CD14-positive monocyte (primary cell): ENCODE measurements around the gene MMP15. TPM values are rescaled to one million over a fixed set of nuclear protein-coding genes. Genes with fewer than 3 reads are reported as not detected.

ENCODE experiments used
- DNase-seq, 3 donors: peaks; one replicate each; pipeline ENCODE4 v3.0.0-alpha.2; 2011 to 2022
- H2AFZ ChIP-seq: 2 replicates; pipeline ENCODE4 v1.6.0; 2012; ENCODE audit warnings: mild to moderate bottlenecking, low read depth, low read length, inconsistent platforms; ENCODE audit not compliant: insufficient read depth, poor library complexity, severe bottlenecking
- H3K27ac ChIP-seq, 2 donors: 1 replicate in 1 of 2; 2 replicates in 1 of 2; pipeline ENCODE4 v1.5.1; 2012 to 2013; ENCODE audit warnings: low read length in 2 of 2, control low read depth in 1 of 2, inconsistent platforms in 1 of 2, low read depth in 1 of 2, mild to moderate bottlenecking in 1 of 2
- H3K27me3 ChIP-seq, 2 donors: one replicate each; pipeline versions ENCODE4 v1.6.0 to v1.6.1; 2011 to 2013; ENCODE audit warnings: low read length in 2 of 2; ENCODE audit not compliant: control insufficient read depth in 2 of 2, insufficient read depth in 2 of 2
- H3K36me3 ChIP-seq, 2 donors: replicated peaks in 1 of 2; 1 replicate in 1 of 2; 2 replicates in 1 of 2; pipeline versions ENCODE4 v1.5.1 to v1.6.1; 2012 to 2013; ENCODE audit warnings: low read length in 2 of 2, control low read depth in 1 of 2, inconsistent platforms in 1 of 2, mild to moderate bottlenecking in 1 of 2; ENCODE audit not compliant: insufficient read depth in 2 of 2, control insufficient read depth in 1 of 2
- H3K4me1 ChIP-seq, 2 donors: 1 replicate in 1 of 2; 2 replicates in 1 of 2; pipeline versions ENCODE4 v1.5.1 to v1.6.1; 2012 to 2013; ENCODE audit warnings: low read length in 2 of 2, control low read depth in 1 of 2, inconsistent platforms in 1 of 2, mild to moderate bottlenecking in 1 of 2, moderate library complexity in 1 of 2; ENCODE audit not compliant: insufficient read depth in 2 of 2, control insufficient read depth in 1 of 2
- H3K4me2 ChIP-seq: replicated peaks from 2 replicates; pipeline ENCODE3; 2012; ENCODE audit warnings: low read length, moderate library complexity, mild to moderate bottlenecking; ENCODE audit not compliant: poor library complexity, severe bottlenecking; ENCODE audit errors: extremely low read depth
- H3K4me3 ChIP-seq, 3 experiments: fragments of 200-600 bp in 1 of 3; sonication (generic) in 1 of 3; replicated peaks in 1 of 3; 1 replicate in 2 of 3; 2 replicates in 1 of 3; pipeline ENCODE4 v1.5.1; 2011 to 2013; ENCODE audit warnings: low read length in 3 of 3, mild to moderate bottlenecking in 3 of 3, control low read depth in 2 of 3, low read depth in 2 of 3, inconsistent platforms in 1 of 3, moderate library complexity in 1 of 3
- H3K79me2 ChIP-seq: 2 replicates; pipeline ENCODE4 v1.6.0; 2012; ENCODE audit warnings: mild to moderate bottlenecking, control low read depth, inconsistent platforms, low read length, moderate library complexity; ENCODE audit not compliant: insufficient read depth
- H3K9ac ChIP-seq: 2 replicates; pipeline ENCODE4 v1.6.0; 2017; ENCODE audit warnings: low read length, mild to moderate bottlenecking; ENCODE audit not compliant: insufficient read depth, poor library complexity, severe bottlenecking
- H3K9me3 ChIP-seq, 2 donors: replicated peaks in 1 of 2; 1 replicate in 1 of 2; 2 replicates in 1 of 2; pipeline versions ENCODE4 v1.5.1 to v1.6.1; 2012 to 2013; ENCODE audit warnings: low read length in 2 of 2, control low read depth in 1 of 2; ENCODE audit not compliant: control insufficient read depth in 1 of 2, insufficient read depth in 1 of 2
- H4K20me1 ChIP-seq: 2 replicates; pipeline ENCODE4 v1.6.0; 2012; ENCODE audit warnings: mild to moderate bottlenecking, low read length, control low read depth, moderate library complexity; ENCODE audit not compliant: insufficient read depth
- H3K27ac Mint-ChIP-seq, 7 donors: one replicate each; pipeline ENCODE4 v1.8.0; 2020; ENCODE audit warnings: mild to moderate bottlenecking in 7 of 7, mixed read lengths in 7 of 7, moderate library complexity in 6 of 7, inconsistent platforms in 2 of 7
- H3K27me3 Mint-ChIP-seq, 3 donors: one replicate each; pipeline ENCODE4 v1.8.0; 2021 to 2022; ENCODE audit warnings: low read depth in 3 of 3, mild to moderate bottlenecking in 3 of 3, mixed read lengths in 3 of 3, moderate library complexity in 3 of 3, inconsistent platforms in 1 of 3
- H3K36me3 Mint-ChIP-seq, 2 donors: one replicate each; pipeline ENCODE4 v1.8.0; 2020; ENCODE audit warnings: mixed read lengths in 2 of 2, inconsistent platforms in 1 of 2, mild to moderate bottlenecking in 1 of 2
- H3K4me1 Mint-ChIP-seq: one replicate; pipeline ENCODE4 v1.8.0; 2020; ENCODE audit warnings: mild to moderate bottlenecking, mixed read lengths
- H3K4me3 Mint-ChIP-seq, 2 donors: one replicate each; pipeline ENCODE4 v1.8.0; 2020; ENCODE audit warnings: mild to moderate bottlenecking in 2 of 2, mixed read lengths in 2 of 2, moderate library complexity in 1 of 2
- H3K9me3 Mint-ChIP-seq, 7 donors: one replicate each; pipeline ENCODE4 v1.8.0; 2020 to 2022; ENCODE audit warnings: mixed read lengths in 7 of 7, mild to moderate bottlenecking in 6 of 7, moderate library complexity in 6 of 7, inconsistent platforms in 2 of 7
- CTCF ChIP-seq: fragments of 200-600 bp; IDR thresholded peaks from one replicate; pipeline ENCODE4 v1.8.0; 2022; ENCODE audit warnings: antibody characterized with exemption, mild to moderate bottlenecking
- WGBS: methylation state at CpG from one replicate; pipeline ENCODE4 v1.1.5; 2013; ENCODE audit warnings: missing lambda C conversion rate; ENCODE audit not compliant: insufficient coverage; 5-methylcytosine and 5-hydroxymethylcytosine counted together
- intact Hi-C, 2 donors: fragments of 100-400 bp; cut with micrococcal nuclease; formaldehyde crosslinking; loops; one replicate each; pipeline versions ENCODE4 v1.15.0 to v1.15.1; 2023
- polyA plus RNA-seq, 3 donors: library from polyadenylated mRNA; depleted of rRNA in 1 of 3; unstranded in 2 of 3; stranded (reverse) in 1 of 3; fragments of 300-500 nt in 2 of 3; fragments of >200 nt in 1 of 3; fragmentation: Illumina TruSeq in 2 of 3; gene quantifications; 1 replicate in 2 of 3; 2 replicates in 1 of 3; pipeline ENCODE4 v1.2.3, GENCODE V29; 2012 to 2021

MMP15 gene
- polyA plus RNA-seq, 3 donors = not detected

DNA sequence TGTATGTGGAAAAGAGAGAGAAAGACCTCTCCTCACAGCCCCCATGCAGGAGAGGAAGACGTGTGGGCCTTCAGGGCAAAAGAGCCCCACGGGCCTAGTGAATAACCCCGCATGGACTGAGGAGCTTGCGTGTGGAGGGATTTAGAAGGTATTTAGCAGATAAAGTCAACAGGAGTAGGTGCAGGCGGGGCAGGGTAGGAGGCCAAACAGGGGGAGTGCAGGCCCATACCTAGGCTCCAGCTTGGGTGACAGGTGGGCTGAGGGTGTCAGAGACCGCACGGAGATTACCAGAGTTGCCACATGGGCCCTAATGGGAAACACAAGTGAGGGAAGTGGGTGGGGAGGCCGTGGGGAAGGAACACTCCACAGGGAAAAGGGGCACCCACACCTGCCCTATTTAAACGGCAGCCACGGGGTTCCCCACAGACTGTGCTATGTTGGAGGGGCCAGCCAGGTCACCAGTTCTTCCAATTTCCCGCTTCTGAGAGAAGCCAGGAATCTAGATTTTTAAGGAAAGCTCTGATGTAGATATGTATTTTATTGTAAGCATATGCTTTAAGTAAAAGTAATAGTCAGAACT is 46.5 kb upstream of the MMP15 start:
- Histone ChIP-seq H3K9ac (no peak overlapping the region), H3K27ac (no peak overlapping the region), H3K9me3 (no peaks in the 10 kb centered on the region), H3K79me2 (no peaks in the 10 kb centered on the region), H3K36me3 (no peaks in the 10 kb centered on the region), H3K4me2 (no peak overlapping the region), H2AFZ (no peak overlapping the region), H4K20me1 (no peaks in the 10 kb centered on the region), H3K4me1 (peaks cover under 1% of the 10 kb centered on the region in 2 donors), H3K4me3 (no peak overlapping the region), H3K27me3 (peaks cover 0 to 4% of the 10 kb centered on the region in 2 donors)
- H3K36me3 Mint-ChIP-seq = no peaks in the 10 kb centered on the region
- no peaks in the 10 kb centered on the region for H3K9me3 Mint-ChIP-seq
- H3K27ac Mint-ChIP-seq = no peak overlapping the region
- no peak for TF ChIP-seq CTCF
- H3K4me1 Mint-ChIP-seq = peaks cover 1% of the 10 kb centered on the region
- no peak overlapping the region for H3K4me3 Mint-ChIP-seq
- intact Hi-C loops = no loop called here
- DNase-seq = no peak
- H3K27me3 Mint-ChIP-seq = peaks cover 9 to 12% (median 10%) of the 10 kb centered on the region in 3 donors
- 78% methylated on average over 7 of the region's 11 CpGs for WGBS

DNA sequence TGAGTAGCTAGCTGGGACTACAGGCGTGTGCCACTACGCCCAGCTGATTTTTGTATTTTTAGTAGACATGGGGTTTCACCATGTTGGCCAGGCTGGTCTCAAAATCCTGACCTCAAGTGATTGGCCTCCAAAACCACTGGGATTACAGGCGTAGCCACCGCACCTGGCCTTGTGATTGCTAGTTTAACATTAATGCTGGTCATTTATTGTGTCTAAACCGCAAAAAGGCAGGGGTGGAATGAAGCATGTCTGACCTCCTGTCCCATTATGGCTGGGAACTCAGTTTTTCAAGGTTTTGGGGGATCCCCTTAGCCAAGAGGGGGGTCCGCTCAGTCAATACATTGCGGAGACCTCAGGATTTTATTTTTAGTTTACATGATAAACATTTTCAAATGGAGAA is 43.9 kb upstream of the MMP15 start:
- H3K9ac ChIP-seq = no peak overlapping the region
- no peak overlapping the region for H3K4me3 Mint-ChIP-seq
- H3K27me3 Mint-ChIP-seq = peaks cover 31 to 34% (median 31%) of the 10 kb centered on the region in 3 donors
- intact Hi-C loops = no loop called here
- H3K4me2 ChIP-seq = no peak overlapping the region
- no peak overlapping the region for H3K27ac Mint-ChIP-seq
- H3K27me3 ChIP-seq = peaks cover 0 to 25% of the 10 kb centered on the region in 2 donors
- peaks cover 0 to 2% of the 10 kb centered on the region in 2 donors for H3K36me3 Mint-ChIP-seq
- H3K27ac ChIP-seq = no peak overlapping the region
- H2AFZ ChIP-seq = no peak overlapping the region
- no peak for TF ChIP-seq CTCF
- H3K4me1 Mint-ChIP-seq = peaks cover 11% of the 10 kb centered on the region
- no peaks in the 10 kb centered on the region for H3K36me3 ChIP-seq
- peaks cover 0 to 11% (median 0%) of the 10 kb centered on the region in 7 donors for H3K9me3 Mint-ChIP-seq
- no peak for DNase-seq
- H3K4me3 ChIP-seq = no peak overlapping the region
- no peaks in the 10 kb centered on the region for H4K20me1 ChIP-seq
- H3K79me2 ChIP-seq = no peaks in the 10 kb centered on the region
- peaks cover 13 to 15% of the 10 kb centered on the region in 2 donors for H3K4me1 ChIP-seq
- 93% methylated on average over 5 of the region's 7 CpGs for WGBS
- H3K9me3 ChIP-seq = no peaks in the 10 kb centered on the region
